ENCODE results near the gene HES6. TPM values are rescaled to one million over a fixed set of nuclear protein-coding genes. Genes with fewer than 3 reads are reported as not detected.

HES6 gene
- total RNA-seq, 6 donors from 2014 or later: 5.2 to 15.8 (median 9.4) TPM

- ATAC-seq (ENCODE audit: low FRiP score in 2 of 2) (no peak), DNase-seq (no peak)
- H3K27ac ChIP-seq: peak overlapping the region; percentile 91 to 97 (median 94)
- no peaks in the 10 kb centered on the region for H3K27me3 ChIP-seq
- H3K9me3 ChIP-seq: no peaks in the 10 kb centered on the region
- peaks cover 24 to 37% (median 31%) of the 10 kb centered on the region in 4 donors for H3K4me1 ChIP-seq
- no peaks in the 10 kb centered on the region for H3K36me3 ChIP-seq
- peak overlapping the region; percentile 24 to 93 (median 74) for H3K4me3 ChIP-seq
- TF ChIP-seq EP300 (IDR thresholded peaks at IDR 0.05): no peak
- no peak for TF ChIP-seq CTCF (IDR thresholded peaks at IDR 0.05)
- 49 to 66% methylated on average over 6 to 18 of the region's 18 CpGs for WGBS, 2 donors
Measured at GRCh38 chr2:238203973-238204683, 35.7 kb downstream of the HES6 start.

- H3K27me3 ChIP-seq: no peaks in the 10 kb centered on the region
- WGBS, 2 donors: 0% methylated on average over 6 to 54 of the region's 126 CpGs
- H3K4me3 ChIP-seq: peak within 1 kb of the TSS; percentile 64 to 93 (median 74)
- DNase-seq (peak; percentile 93 to 99), ATAC-seq (ENCODE audit: low FRiP score in 2 of 2) (peak; percentile 96 to 98)
- H3K27ac ChIP-seq: peak within 1 kb of the TSS; percentile 91 to 97 (median 94)
- H3K4me1 ChIP-seq: peaks cover 24 to 45% (median 31%) of the 10 kb centered on the region in 4 donors
- TF ChIP-seq POLR2A (IDR thresholded peaks at IDR 0.05): peak in 3 of 4 donors; percentile 60 to 95 (median 92)
- TF ChIP-seq EP300 (IDR thresholded peaks at IDR 0.05): no peak
- peak; percentile 30 to 59 for TF ChIP-seq POLR2AphosphoS5 (IDR thresholded peaks at IDR 0.05)
- TF ChIP-seq CTCF (IDR thresholded peaks at IDR 0.05): peak in 1 of 6 experiments; percentile 31
- H3K9me3 ChIP-seq: no peaks in the 10 kb centered on the region
- H3K36me3 ChIP-seq: no peaks in the 10 kb centered on the region
Measured at GRCh38 chr2:238203094-238203972, 36.5 kb downstream of the HES6 start, which contains the start of gene ILKAP. ILKAP (minus strand) TSS chr2:238203695; CDS start chr2:238203553, 142 bp downstream.

GRCh38 chr2:238202326-238203093 is 37.3 kb downstream of the HES6 start:
- Histone ChIP-seq H3K9me3 (no peaks in the 10 kb centered on the region), H3K4me1 (peaks cover 24 to 48% (median 31%) of the 10 kb centered on the region in 4 donors), H3K27me3 (no peaks in the 10 kb centered on the region), H3K36me3 (no peaks in the 10 kb centered on the region), H3K27ac (peak overlapping the region; percentile 91 to 97 (median 94)), H3K4me3 (peak overlapping the region; percentile 64 to 93 (median 74))
- WGBS, 2 donors: 11 to 12% methylated on average over 25 to 27 of the region's 27 CpGs
- TF ChIP-seq EP300 (IDR thresholded peaks at IDR 0.05): no peak
- TF ChIP-seq POLR2AphosphoS5 (IDR thresholded peaks at IDR 0.05): no peak
- TF ChIP-seq POLR2A (IDR thresholded peaks at IDR 0.05): no peak
- TF ChIP-seq CTCF (IDR thresholded peaks at IDR 0.05): no peak
- ATAC-seq (ENCODE audit: low FRiP score in 2 of 2): no peak
- DNase-seq: no peak

GRCh38 chr2:238190445-238190844 is 49.4 kb downstream of the HES6 start:
- DNase-seq (no peak), ATAC-seq (ENCODE audit: low FRiP score in 2 of 2) (no peak)
- Histone ChIP-seq H3K27me3 (no peaks in the 10 kb centered on the region), H3K4me1 (no peaks in the 10 kb centered on the region), H3K9me3 (no peaks in the 10 kb centered on the region), H3K36me3 (peaks cover 29 to 94% (median 78%) of the 10 kb centered on the region in 4 donors), H3K4me3 (no peak overlapping the region), H3K27ac (no peak overlapping the region)
- 93 to 97% methylated on average over 2 of the region's 2 CpGs for WGBS, 2 donors
- TF ChIP-seq POLR2A (IDR thresholded peaks at IDR 0.05) (no peak), EP300 (IDR thresholded peaks at IDR 0.05) (no peak), POLR2AphosphoS5 (IDR thresholded peaks at IDR 0.05) (no peak), CTCF (IDR thresholded peaks at IDR 0.05) (no peak)

Other genes with a start within 250 kb of the HES6 start
- 10 to 100 TPM in 4 of 6 donors, 1 to 10 TPM in 2; 9.4 to 19.9 (median 11.1) TPM for gene SCLY, start 179.0 kb downstream of the HES6 start, total RNA-seq
- 1 to 10 TPM in 1 of 6 donors, under 1 TPM in 3, not detected in 2; 0.10 to 3.1 (median 0.38) TPM for gene ESPNL, start 139.7 kb downstream of the HES6 start, total RNA-seq
- gene KLHL30, start 101.4 kb downstream of the HES6 start, total RNA-seq: 1 to 10 TPM in 2 of 6 donors, under 1 TPM in 2, not detected in 2; 0.30 to 1.3 (median 0.97) TPM
- gene ERFE, start 81.1 kb downstream of the HES6 start, total RNA-seq: 1 to 10 TPM in 1 of 6 donors, under 1 TPM in 2, not detected in 3; 0.30 to 1.1 (median 0.43) TPM
- gene ILKAP, start 36.3 kb downstream of the HES6 start, total RNA-seq: 10 to 100 TPM; 35.2 to 67.1 (median 40.7) TPM
- 10 to 100 TPM; 12.9 to 28.7 (median 18.1) TPM for gene PER2, start 48.6 kb upstream of the HES6 start, total RNA-seq
- gene TRAF3IP1, start 80.5 kb upstream of the HES6 start, total RNA-seq: 10 to 100 TPM; 14.0 to 26.8 (median 18.8) TPM
- 10 to 100 TPM; 12.7 to 29.4 (median 24.3) TPM for gene ASB1, start 186.9 kb upstream of the HES6 start, total RNA-seq

Data from upper lobe of left lung (tissue), 6 donors.